NCI-H2081 (cell line): Measurements from ENCODE around the gene AJM1.

ENCODE experiments used
- DNase-seq, 2 experiments: peaks; one replicate each; lab custom pipeline; 2025; lab: John Stamatoyannopoulos, UW

Gene AJM1

DNA sequence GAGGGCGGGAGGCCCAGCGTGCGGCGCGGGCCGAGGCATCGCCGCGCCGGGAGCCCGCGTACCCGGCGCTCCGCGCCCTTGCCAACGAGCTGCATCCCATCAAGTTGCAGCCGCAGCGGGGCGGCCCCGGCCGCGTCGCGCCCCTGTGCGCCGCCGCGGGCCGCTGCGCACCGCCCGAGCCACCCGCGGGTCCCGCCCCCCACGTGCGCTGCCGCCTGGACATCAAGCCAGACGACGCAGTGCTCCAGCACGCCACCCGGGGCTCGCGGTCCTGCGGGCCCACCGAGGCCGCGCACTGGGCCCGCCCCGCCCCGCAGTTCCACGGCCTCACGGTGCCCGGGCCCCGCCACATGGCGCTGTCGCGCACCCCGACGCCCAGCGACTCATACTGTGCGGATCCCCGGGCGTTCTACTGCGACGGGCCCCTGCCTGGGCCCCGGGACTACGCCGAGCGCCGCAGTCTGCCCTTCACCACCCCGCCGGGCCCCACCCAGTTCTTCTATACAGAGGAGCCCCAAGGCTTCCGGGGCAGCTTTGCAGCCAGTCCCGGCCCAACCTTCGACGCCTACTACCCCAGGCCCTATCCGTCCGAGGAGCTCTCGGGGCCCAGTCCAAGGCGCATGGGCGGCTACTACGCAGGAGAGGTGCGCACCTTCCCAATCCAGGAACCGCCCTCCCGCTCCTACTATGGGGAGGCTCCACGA lies 2.6 kb downstream of the AJM1 start:
- DNase-seq, result no peak

DNA sequence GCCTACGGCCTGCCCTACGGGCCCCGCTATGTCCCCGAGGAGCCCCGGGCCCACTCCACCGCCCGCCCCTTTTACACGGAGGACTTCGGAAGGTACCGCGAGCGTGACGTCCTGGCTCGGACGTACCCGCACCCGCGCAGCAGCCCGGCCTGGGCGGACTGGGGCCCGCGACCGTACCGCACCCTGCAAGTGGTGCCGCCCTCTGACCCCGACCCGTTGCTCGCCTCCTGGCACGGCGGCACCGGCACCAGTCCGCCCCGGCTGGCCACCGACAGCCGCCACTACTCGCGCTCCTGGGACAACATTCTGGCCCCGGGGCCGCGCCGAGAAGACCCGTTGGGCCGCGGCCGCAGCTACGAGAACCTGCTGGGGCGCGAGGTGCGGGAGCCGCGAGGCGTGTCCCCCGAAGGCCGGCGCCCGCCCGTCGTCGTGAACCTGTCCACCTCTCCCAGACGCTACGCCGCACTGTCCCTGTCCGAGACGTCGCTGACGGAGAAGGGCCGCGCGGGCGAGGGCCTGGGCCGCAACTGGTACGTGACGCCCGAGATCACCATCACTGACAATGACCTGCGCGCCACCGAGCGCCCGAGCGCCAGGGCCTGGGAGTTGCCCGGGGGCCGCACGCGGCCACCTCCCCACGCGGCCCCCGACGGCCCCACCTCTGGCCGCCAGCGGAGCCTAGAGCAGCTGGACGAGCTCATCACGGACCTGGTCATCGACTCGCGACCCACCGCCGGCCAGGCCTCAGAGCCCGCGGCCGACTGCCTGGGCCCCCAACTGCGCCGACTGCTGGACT lies 3.4 kb downstream of the AJM1 start:
- no peak for DNase-seq

DNA sequence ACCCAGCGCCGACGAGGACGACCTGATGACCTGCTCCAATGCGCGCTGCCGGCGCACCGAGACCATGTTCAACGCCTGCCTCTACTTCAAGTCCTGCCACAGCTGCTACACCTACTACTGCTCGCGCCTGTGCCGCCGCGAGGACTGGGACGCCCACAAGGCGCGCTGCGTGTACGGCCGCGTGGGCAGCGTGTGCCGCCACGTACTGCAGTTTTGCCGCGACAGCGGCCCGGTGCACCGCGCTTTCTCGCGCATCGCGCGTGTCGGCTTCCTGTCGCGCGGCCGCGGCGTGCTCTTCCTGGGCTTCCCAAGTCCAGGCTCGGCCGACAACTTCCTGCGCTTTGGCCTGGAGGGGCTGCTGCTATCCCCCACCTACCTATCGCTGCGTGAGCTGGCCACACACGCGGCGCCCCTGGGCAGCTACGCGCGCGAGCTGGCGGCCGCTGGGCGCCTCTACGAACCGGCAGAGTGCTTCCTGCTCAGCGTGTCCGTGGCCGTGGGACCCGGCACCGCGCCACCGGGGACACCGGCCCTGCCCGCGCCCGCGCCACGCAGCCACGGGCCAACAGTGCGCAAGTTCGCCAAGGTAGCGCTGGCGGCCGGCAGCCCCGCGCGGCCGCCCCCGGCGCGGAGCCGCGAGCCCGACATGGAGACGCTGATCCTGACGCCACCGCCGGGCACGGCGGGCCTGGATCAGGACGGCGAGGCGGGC lies 4.3 kb downstream of the AJM1 start:
- DNase-seq, result no peak

DNA sequence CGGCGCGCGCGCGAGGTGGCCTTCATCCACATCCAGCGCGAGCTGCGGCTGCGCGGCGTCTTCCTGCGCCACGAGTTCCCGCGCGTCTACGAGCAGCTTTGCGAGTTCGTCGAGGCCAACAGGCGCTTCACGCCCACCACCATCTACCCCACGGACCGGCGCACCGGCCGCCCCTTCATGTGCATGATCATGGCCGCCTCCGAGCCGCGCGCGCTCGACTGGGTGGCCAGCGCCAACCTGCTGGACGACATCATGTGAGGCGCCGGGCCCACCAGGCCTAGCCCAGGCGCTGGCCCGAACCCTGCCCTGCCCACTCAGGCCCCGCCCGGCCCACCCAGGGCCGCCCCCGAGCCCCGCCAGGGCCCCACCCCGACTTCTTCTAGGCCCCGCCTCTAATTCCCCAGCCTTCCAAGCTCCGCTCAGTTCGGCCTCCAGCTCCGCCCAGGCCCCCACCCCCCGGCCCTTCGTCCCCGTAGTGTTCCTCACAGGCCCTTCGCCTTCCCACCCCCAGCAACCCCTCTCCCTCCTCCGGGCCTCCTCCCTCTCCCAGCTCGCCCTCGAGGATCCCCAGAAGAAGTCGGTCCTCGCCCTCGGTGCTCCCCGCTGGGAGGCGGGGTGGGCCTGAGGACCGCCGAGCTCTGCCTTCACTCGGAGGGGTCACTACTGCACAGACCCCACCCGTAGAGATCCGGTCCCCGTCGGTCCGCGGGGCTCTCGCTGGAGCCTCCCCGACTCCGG lies 5.0 kb downstream of the AJM1 start:
- DNase-seq, result no peak

DNA sequence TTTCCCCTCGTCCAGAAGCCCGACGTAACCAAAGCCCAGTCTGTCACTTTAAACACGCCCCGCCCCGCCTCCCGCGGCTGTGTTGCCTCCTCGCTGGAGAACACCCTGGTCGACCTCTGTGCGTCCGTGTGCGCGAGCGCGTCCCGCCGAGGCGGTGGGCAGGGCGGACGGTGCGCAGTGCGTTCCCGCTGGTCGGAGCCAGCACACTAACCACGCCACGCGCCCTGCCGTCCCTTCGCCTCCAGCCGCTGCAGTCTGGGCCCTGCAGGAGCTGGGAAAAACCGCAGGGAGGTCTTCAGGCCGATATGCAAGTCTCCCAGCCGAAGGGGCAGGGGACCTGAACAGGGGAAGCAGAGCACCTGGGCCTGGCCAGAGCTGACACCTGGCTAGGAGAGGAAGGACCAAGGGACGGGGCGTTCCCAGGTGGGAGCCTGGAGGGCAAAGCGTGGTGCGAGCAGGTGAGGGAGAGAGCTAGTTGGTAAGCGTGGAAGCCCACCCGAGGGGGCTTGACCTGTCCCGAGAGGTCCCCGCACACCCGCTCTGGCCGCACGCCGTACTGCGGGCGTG lies 5.6 kb downstream of the AJM1 start:
- peak; percentile 41 to 72 for DNase-seq

- DNase-seq, result peak; percentile 22 to 58
Measured at GRCh38 chr9:136848393-136849037, 6.2 kb downstream of the AJM1 start.

DNA sequence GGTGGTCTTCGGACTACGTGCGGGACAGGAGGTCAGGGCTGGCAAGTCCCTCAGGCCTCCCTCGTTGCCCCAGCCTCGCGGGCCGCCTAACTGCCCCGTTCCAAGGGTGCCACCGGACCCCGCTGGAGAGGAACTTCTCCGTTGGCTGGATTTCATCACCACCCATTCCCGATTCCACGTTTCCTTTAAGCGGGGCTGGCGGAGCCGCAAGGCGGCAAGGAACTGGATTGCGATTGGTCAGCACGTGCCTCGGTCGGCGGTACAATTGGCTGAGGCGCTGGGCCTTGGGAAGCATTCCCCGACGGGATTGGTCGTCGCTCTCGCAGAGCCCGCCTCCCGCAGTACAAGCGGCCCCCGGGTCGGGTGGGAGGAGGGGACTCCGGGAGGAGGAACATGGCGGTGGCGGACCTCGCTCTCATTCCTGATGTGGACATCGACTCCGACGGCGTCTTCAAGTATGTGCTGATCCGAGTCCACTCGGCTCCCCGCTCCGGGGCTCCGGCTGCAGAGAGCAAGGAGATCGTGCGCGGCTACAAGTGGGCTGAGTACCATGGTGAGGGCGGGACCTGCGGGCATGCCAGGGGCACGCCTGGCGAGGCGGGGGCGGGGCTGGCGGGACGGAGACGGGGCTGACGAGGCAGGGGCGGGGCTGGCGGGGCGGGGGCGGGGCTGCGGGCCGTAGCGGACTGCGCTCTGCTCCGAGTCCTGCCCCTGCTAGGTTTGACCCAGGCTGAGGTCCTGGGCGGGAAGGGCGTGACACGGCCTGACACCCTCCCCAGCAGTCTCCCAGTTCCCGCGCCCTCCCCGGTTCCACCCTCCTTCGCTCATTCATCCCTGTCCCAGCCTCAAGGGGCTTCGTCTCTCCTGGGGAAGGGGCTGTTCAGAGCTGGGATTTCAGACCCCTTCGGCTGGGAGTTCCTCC lies 7.0 kb downstream of the AJM1 start, which contains the start of gene PHPT1:
TSS of gene PHPT1 (plus strand) at position 372 of the 922 bp plus-strand sequence. CDS start at position 394, 22 bp downstream.
- peak; percentile 98 to 99 for DNase-seq

DNA sequence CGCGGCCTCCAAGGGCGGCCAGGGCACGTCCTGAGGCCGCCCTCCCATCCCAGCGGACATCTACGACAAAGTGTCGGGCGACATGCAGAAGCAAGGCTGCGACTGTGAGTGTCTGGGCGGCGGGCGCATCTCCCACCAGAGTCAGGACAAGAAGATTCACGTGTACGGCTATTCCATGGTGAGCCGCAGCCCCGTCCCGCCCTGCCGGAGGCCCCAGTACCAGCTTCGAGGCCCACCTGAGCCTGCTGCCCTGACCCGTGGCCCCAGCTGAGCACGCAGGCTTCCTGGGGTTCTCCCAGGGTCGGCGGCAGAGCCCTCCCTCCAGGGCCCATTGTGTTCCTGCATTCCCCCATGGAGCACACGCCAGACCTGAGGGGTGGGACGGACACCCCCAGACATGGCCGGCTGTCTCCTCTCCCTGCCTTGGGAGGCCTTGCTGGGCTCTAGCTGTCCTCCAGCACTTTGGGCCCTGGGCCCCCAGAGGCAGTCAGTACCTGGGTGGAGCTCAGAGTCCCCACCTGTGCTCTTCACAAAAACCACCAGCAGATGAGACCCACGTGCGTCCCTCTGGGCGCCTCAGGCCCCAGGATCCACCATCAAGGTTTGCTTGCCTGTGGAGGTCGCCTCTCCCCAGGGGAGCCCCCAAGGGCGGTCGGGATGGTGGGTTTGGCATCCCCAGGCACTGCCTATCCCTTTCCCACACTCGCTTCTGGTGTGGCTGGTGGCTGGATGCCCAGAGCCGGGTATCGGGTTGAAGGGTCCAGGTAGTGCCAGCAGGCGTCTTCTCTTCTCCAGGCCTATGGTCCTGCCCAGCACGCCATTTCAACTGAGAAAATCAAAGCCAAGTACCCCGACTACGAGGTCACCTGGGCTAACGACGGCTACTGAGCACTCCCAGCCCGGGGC lies 7.9 kb downstream of the AJM1 start:
- no peak for DNase-seq

DNA sequence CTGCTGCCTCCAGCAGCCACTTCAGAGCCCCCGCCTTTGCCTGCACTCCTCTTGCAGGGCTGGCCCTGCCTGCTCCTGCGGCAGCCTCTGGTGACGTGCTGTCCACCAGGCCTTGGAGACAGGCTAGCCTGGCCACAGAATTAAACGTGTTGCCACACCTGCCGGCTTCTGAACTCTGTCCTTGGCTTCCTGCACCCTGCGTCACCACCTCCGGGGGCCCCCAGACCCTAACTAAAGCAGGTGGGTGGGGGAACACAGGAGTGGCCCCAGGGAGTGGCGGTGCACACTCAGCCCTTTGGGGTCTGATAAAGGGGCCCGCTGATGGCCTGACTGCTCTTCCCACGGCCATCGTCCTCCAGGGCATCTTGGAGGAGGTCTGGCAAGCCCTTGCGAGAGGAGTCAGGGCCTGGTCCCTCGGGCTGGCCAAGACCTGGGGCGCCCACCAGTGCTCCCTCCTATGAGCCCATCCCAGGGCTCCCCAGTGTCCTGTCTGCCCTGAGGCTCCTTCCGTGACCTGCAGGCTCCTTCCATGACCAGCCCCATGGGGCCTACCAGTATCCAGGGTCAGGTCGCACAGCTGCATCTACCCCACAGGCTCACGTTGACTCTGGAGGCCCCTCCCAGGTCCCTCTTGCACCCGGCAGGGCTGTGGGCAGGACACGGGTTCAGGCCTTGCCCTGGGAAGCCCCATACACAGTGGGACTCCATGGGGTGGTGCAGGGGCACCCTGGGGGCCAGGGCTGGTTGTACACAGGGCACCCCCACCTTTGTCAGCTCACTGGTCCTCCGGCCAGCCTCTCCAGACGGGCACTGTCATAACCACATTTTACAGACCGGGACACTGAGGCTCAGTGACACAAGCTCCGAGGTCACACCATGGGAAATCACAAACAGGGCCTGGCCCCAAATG lies 8.8 kb downstream of the AJM1 start:
- no peak for DNase-seq

- DNase-seq, result no peak
Measured at GRCh38 chr9:136851941-136852663, 9.8 kb downstream of the AJM1 start, which contains the start of gene MAMDC4. TSS of gene MAMDC4 (plus strand) at chr9:136852346. CDS start at chr9:136852417, 71 bp downstream.

DNA sequence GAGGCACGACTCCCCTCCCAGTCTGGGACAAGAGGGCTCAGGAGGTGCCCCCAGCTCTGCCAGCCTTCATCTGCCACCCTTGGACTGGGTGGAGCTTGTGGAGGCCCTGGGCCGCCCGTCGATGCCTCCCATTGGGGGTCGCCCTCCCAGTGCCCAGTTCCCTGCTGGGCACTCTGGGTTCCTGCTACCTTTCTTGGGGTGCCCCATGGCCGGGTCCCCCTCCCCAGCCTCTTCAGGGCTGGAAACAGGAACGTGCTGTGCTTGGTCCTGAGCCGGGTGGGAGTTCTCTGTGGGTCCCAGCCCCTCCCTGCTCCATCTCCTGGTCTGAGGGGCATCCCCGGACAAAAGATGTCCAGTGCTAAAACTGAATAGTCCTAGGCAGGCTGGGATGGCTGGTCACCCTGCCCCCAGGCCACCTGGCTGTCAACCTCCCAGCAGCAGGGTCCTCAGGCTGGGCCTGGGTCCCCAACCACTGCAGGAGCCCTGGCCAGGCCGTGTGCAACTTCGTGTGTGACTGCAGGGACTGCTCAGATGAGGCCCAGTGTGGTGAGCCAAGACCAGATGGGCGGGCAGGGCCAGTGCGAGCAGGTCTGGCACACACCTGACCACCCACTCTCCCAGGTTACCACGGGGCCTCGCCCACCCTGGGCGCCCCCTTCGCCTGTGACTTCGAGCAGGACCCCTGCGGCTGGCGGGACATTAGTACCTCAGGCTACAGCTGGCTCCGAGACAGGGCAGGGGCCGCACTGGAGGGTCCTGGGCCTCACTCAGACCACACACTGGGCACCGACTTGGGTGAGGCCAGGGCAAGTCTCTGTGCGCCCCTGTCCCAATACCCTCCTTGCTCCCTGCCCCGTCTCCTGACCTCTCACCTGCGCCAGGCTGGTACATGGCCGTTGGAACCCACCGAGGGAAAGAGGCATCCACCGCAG lies 10.7 kb downstream of the AJM1 start:
- no peak for DNase-seq

GRCh38 chr9:136853596-136854112 lies 11.4 kb downstream of the AJM1 start:
- DNase-seq, result no peak

GRCh38 chr9:136854113-136854841 lies 12.0 kb downstream of the AJM1 start:
- DNase-seq, result no peak

DNA sequence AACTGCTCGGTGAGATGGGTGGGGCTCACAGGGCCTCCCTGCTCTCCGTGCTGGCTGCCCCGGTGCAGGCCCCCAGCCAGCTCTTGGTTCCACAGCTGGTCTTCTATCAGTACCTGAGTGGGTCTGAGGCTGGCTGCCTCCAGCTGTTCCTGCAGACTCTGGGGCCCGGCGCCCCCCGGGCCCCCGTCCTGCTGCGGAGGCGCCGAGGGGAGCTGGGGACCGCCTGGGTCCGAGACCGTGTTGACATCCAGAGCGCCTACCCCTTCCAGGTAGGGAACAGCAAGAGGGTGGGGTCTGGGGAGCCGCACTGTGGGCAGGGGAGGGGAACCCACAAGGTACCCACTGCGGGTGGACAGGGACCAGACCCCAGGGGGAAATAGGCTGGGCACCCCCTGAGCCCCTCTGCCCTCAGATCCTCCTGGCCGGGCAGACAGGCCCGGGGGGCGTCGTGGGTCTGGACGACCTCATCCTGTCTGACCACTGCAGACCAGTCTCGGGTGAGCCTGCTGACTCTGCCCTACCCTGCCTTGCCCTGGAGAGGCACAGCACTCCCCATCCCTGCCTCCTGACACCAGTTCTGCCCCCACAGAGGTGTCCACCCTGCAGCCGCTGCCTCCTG lies 12.7 kb downstream of the AJM1 start:
- no peak for DNase-seq
